HepG2 (cell line): ENCODE data around the gene TPX2. TPM values are rescaled to one million over a fixed set of nuclear protein-coding genes. Genes with fewer than 3 reads are reported as not detected.
A peak's percentile ranks its signal among the peaks of the same experiment; 100 is the strongest.

Experiments used
- ATAC-seq: fragments of 200-7000 bp; cut with Tn5 transposase; 3 replicates; pipeline ENCODE4 v1.9.1; 2020; ENCODE audit warnings: mild to moderate bottlenecking, moderate library complexity
- BruUV-seq: library from RNA; stranded (reverse); fragments of 400-500 nt; replicated peaks from 2 replicates; lab custom pipeline; 2021; lab: Mats Ljungman, UMichigan
- CTCF ChIA-PET: fragments of 300-600 bp; formaldehyde crosslinking; extraction: SDS; loops from one replicate; lab custom pipeline; 2021; ENCODE audit warnings: low total read pairs, inconsistent platforms, low intra/inter-chr PET ratio; lab: Yijun Ruan, JAX
- POLR2A ChIA-PET: fragments of 350-600 bp; sonication (Branson Sonifier 250); formaldehyde crosslinking; loops from one replicate; lab custom pipeline; 2020; ENCODE audit warnings: antibody characterized with exemption, inconsistent platforms; lab: Yijun Ruan, JAX
- DNase-seq: peaks from one replicate; pipeline ENCODE4 v3.0.0-alpha.2; 2015; ENCODE audit warnings: low spot score
- FAIRE-seq: peaks from 3 replicates; lab custom pipeline; 2011; peaks lifted over from hg19 to GRCh38; lab: Jason Lieb, UNC
- H2AFZ ChIP-seq: one replicate; pipeline ENCODE4 v1.6.1; 2011; ENCODE audit warnings: low read length, inconsistent platforms
- H3K27ac ChIP-seq: fragments of 300-600 bp; 3 replicates; pipeline ENCODE4 v1.8.0; 2011; ENCODE audit warnings: mixed run types, mild to moderate bottlenecking, mixed read lengths, low read length, inconsistent platforms; ENCODE audit not compliant: insufficient read depth; ENCODE audit errors: extremely low read length
- H3K27me3 ChIP-seq, 2 experiments: fragments of 200-600 bp in 1 of 2; 2 replicates in 1 of 2; 3 replicates in 1 of 2; pipeline versions ENCODE4 v1.6.0 to v1.8.0; 2011; ENCODE audit warnings: low read length in 2 of 2, mild to moderate bottlenecking in 2 of 2, moderate library complexity in 2 of 2, inconsistent platforms in 1 of 2; ENCODE audit not compliant: insufficient read depth in 2 of 2, control insufficient read depth in 1 of 2
- H3K36me3 ChIP-seq, 2 experiments: fragments of 200-600 bp in 1 of 2; replicated peaks in 1 of 2; 2 replicates in 1 of 2; 3 replicates in 1 of 2; pipeline versions ENCODE4 v1.5.1 to v1.8.0; 2011; ENCODE audit warnings: low read length in 2 of 2, inconsistent platforms in 1 of 2; ENCODE audit not compliant: insufficient read depth in 2 of 2, control insufficient read depth in 1 of 2
- H3K4me1 ChIP-seq: 2 replicates; pipeline ENCODE4 v1.5.1; 2012; ENCODE audit warnings: low read length, inconsistent platforms; ENCODE audit not compliant: insufficient read depth
- H3K4me2 ChIP-seq: 2 replicates; pipeline ENCODE4 v1.6.0; 2011; ENCODE audit warnings: low read depth, low read length, inconsistent platforms
- H3K4me3 ChIP-seq, 3 experiments: fragments of 200-600 bp in 1 of 3; sonication (generic), shearing (Covaris generic) in 1 of 3; replicated peaks in 1 of 3; 2 replicates each; pipeline ENCODE4 v1.5.1; 2011 to 2016; ENCODE audit warnings: low read length in 3 of 3, inconsistent platforms in 2 of 3, low read depth in 2 of 3, mild to moderate bottlenecking in 2 of 3, control low read depth in 1 of 3, mixed read lengths in 1 of 3; ENCODE audit not compliant: insufficient read depth in 1 of 3
- H3K79me2 ChIP-seq: one replicate; pipeline ENCODE4 v1.6.1; 2011; ENCODE audit warnings: low read length, inconsistent platforms; ENCODE audit not compliant: insufficient read depth
- H3K9ac ChIP-seq: 2 replicates; pipeline ENCODE4 v1.6.0; 2011; ENCODE audit warnings: mild to moderate bottlenecking, low read depth, low read length, inconsistent platforms; ENCODE audit not compliant: insufficient read depth
- H3K9me3 ChIP-seq: 2 replicates; pipeline ENCODE4 v1.5.1; 2012; ENCODE audit warnings: mild to moderate bottlenecking, low read length
- H4K20me1 ChIP-seq: 2 replicates; pipeline ENCODE4 v1.6.0; 2011; ENCODE audit warnings: inconsistent platforms, mild to moderate bottlenecking, low read length, moderate library complexity; ENCODE audit not compliant: insufficient read depth
- GABPB1 ChIP-seq: IDR thresholded peaks from 2 replicates; pipeline ENCODE4 v1.6.1; 2016; ENCODE audit warnings: mild to moderate bottlenecking, missing genetic modification reagents, moderate library complexity, missing compliant biosample characterization
- JARID2 ChIP-seq: sonication (generic); formaldehyde crosslinking; IDR thresholded peaks from 2 replicates; pipeline ENCODE4 v1.8.1; 2023; ENCODE audit warnings: missing genetic modification reagents, inconsistent platforms; ENCODE audit not compliant: insufficient replicate concordance
- KDM1A ChIP-seq: IDR thresholded peaks from 2 replicates; pipeline ENCODE4 v1.6.1; 2016; ENCODE audit warnings: missing compliant biosample characterization
- MYNN ChIP-seq: sonication (generic); formaldehyde crosslinking; IDR thresholded peaks from 2 replicates; pipeline ENCODE4 v1.4.0; 2020; ENCODE audit warnings: mild to moderate bottlenecking, low read depth, missing genetic modification reagents
- NAIF1 ChIP-seq: sonication (generic); formaldehyde crosslinking; IDR thresholded peaks from 2 replicates; pipeline ENCODE4 v1.5.0; 2020; ENCODE audit warnings: mild to moderate bottlenecking, missing genetic modification reagents, borderline replicate concordance
- ZMYM3 ChIP-seq: sonication (generic); formaldehyde crosslinking; IDR thresholded peaks from 2 replicates; pipeline ENCODE4 v1.5.1; 2020; ENCODE audit warnings: mild to moderate bottlenecking, missing genetic modification reagents
- ZNF451 ChIP-seq: sonication (generic); formaldehyde crosslinking; IDR thresholded peaks from 2 replicates; pipeline ENCODE4 v1.5.0; 2020; ENCODE audit warnings: mild to moderate bottlenecking, missing genetic modification reagents
- ZNF589 ChIP-seq: sonication (generic); formaldehyde crosslinking; conservative IDR thresholded peaks from 2 replicates; pipeline ENCODE4 v1.8.0; 2022; ENCODE audit warnings: mild to moderate bottlenecking, moderate library complexity, missing genetic modification reagents
- ZNF629 ChIP-seq: sonication (generic); formaldehyde crosslinking; conservative IDR thresholded peaks from 2 replicates; pipeline ENCODE4 v1.5.0; 2020; ENCODE audit warnings: missing genetic modification reagents
- ZNF720 ChIP-seq: sonication (generic); formaldehyde crosslinking; IDR thresholded peaks from 2 replicates; pipeline ENCODE4 v1.4.0; 2020; ENCODE audit warnings: missing genetic modification reagents
- ZNF790 ChIP-seq: sonication (generic); formaldehyde crosslinking; IDR thresholded peaks from 2 replicates; pipeline ENCODE4 v1.8.0; 2022; ENCODE audit warnings: missing genetic modification reagents, mild to moderate bottlenecking, borderline replicate concordance
- WGBS: methylation state at CpG from one replicate; pipeline ENCODE4 v1.1.6; 2017; ENCODE audit warnings: low lambda C conversion rate; 5-methylcytosine and 5-hydroxymethylcytosine counted together
- in situ Hi-C: cut with HindIII; loops from 2 replicates; pipeline ENCODE4 v1.10.0; 2017; ENCODE audit warnings: low pct_unique_long_range_greater_than_20kb; ENCODE audit not compliant: extremely low pct_ligation_motif_present
- intact Hi-C: fragments of 100-400 bp; cut with micrococcal nuclease; formaldehyde crosslinking; loops from one replicate; pipeline ENCODE4 v1.10.0; 2022; ENCODE audit not compliant: unreplicated experiment
- polyA plus RNA-seq, 8 experiments: library from polyadenylated mRNA; depleted of rRNA in 3 of 8; stranded (reverse) in 7 of 8; unstranded in 1 of 8; fragments of >200 nt; fragmentation: Illumina TruSeq in 4 of 8; extraction: Trizol in 4 of 8; gene quantifications; 2 replicates each; pipeline versions ENCODE4 v1.2.1 to v1.2.3, GENCODE V29; 2011 to 2016; ENCODE audit warnings: low read depth in 4 of 8, missing spikeins in 1 of 8, mixed read lengths in 1 of 8; ENCODE audit not compliant: insufficient read depth in 1 of 8
- total RNA-seq, 5 experiments: library from RNA; depleted of rRNA; stranded (reverse); fragments of >200 nt; fragmentation: Illumina TruSeq; extraction: Trizol; gene quantifications; 2 replicates each; pipeline ENCODE4 v1.2.3, GENCODE V29; 2016; ENCODE audit warnings: low read depth in 1 of 5
- TF ChIP-seq, protein P1 (sequence below): sonication (generic); formaldehyde crosslinking; IDR thresholded peaks from 2 replicates; pipeline ENCODE4 v1.8.1; 2023; ENCODE audit warnings: missing genetic modification reagents, inconsistent platforms, borderline replicate concordance
- TF ChIP-seq, protein P2 (sequence below): IDR thresholded peaks from 2 replicates; pipeline ENCODE4 v1.6.1; 2016; ENCODE audit warnings: missing compliant biosample characterization, missing genetic modification reagents, borderline replicate concordance

The TPX2 gene
- total and polyA plus RNA-seq, 2 of the 13 experiments (the other 11 are each of a cell fraction or from before 2014, with no cell fraction given): 34.3 to 124 TPM

DNA sequence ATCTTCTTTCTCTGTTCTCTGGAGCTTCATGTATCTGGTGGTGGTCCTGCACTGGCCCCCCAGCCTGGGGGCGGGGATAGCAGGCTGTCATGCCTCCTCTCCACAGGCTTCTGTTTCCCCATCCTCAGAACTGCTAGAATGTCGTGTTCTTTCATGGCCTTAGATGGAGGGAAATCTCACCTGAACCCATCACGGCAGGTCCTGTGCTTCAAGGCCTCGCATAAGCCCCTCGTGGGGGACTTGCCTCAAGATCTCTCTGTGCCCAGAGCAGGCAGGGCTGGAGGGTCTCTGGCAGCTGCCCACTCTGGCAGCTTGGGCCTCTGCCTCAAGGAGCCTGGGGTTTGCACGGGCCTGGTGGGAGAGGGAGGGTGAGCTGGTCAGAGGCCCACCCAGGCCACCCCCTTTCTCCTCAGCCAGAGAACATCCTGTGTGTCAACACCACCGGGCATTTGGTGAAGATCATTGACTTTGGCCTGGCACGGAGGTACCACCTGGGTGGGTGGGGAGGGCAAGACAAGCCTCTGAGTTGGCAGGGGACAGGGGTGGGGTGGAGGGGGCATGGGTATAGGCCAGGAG is 91.4 kb downstream of the TPX2 start:
- WGBS: 23% methylated on average over 7 of the region's 8 CpGs
- no peak overlapping the region for H2AFZ ChIP-seq

DNA sequence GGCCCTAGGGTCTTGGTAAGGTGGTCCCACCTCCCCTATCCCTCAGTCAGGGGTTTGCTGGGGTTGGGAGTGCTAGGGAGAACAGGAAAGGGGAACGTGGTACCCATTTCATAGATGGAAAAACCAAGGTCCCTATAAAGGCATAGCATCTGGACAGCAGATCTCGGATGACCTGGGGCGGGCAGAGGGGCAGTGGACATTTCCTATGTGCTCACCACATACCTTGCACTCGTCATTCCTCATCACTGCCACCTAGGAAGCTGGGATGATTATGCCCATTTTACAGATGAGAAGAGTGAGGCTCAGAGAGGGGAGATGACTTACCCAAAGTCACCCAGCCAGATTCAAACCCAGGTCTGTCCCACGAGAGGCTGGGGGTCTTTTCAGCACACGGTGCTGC is 92.1 kb downstream of the TPX2 start:
- 20% methylated on average over 6 of the region's 6 CpGs for WGBS
- no peaks in the 10 kb centered on the region for H4K20me1 ChIP-seq
- H3K27ac ChIP-seq: no peak overlapping the region
- no peak for ATAC-seq
- no TSS peak for BruUV-seq
- no peak overlapping the region for H3K4me2 ChIP-seq
- ChIA-PET CTCF (no interaction called here), POLR2A (no interaction called here)
- no peak for DNase-seq
- no peak overlapping the region for H3K4me3 ChIP-seq
- H3K27me3 ChIP-seq: peaks cover 6 to 17% of the 10 kb centered on the region in 2 experiments
- FAIRE-seq: peak; percentile 36
- no peaks in the 10 kb centered on the region for H3K36me3 ChIP-seq
- H3K9ac ChIP-seq: no peak overlapping the region
- no peaks in the 10 kb centered on the region for H3K79me2 ChIP-seq
- H3K9me3 ChIP-seq: no peaks in the 10 kb centered on the region
- intact Hi-C loops (no loop called here), in situ Hi-C loops (no loop called here)
- H3K4me1 ChIP-seq: peaks cover 26% of the 10 kb centered on the region
- TF ChIP-seq ZMYM3 (0 out of 2 replicates have a peak, but pooled peaks have one; percentile 14), MYNN (CRISPR knock-in tag) (no peak), ZNF629 (CRISPR knock-in tag) (peak; percentile 89), KDM1A (no peak)
- TF ChIP-seq, protein P1, sequence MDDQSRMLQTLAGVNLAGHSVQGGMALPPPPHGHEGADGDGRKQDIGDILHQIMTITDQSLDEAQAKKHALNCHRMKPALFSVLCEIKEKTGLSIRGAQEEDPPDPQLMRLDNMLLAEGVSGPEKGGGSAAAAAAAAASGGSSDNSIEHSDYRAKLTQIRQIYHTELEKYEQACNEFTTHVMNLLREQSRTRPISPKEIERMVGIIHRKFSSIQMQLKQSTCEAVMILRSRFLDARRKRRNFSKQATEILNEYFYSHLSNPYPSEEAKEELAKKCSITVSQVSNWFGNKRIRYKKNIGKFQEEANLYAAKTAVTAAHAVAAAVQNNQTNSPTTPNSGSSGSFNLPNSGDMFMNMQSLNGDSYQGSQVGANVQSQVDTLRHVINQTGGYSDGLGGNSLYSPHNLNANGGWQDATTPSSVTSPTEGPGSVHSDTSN (CRISPR knock-in tag): no peak
- TF ChIP-seq, protein P2, sequence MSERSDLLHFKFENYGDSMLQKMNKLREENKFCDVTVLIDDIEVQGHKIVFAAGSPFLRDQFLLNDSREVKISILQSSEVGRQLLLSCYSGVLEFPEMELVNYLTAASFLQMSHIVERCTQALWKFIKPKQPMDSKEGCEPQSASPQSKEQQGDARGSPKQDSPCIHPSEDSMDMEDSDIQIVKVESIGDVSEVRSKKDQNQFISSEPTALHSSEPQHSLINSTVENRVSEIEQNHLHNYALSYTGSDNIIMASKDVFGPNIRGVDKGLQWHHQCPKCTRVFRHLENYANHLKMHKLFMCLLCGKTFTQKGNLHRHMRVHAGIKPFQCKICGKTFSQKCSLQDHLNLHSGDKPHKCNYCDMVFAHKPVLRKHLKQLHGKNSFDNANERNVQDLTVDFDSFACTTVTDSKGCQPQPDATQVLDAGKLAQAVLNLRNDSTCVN (CRISPR knock-in tag): no peak
- H2AFZ ChIP-seq: no peak overlapping the region

More for the DNA sequence above, 91.4 kb downstream of the TPX2 start:
- FAIRE-seq (no peak), DNase-seq (no peak), ATAC-seq (no peak)
- in situ Hi-C loops: no loop called here
- no peak for TF ChIP-seq ZNF451 (CRISPR knock-in tag)
- no peak for TF ChIP-seq JARID2 (CRISPR knock-in tag)
- no peak for TF ChIP-seq GABPB1 (CRISPR knock-in tag)
- TF ChIP-seq NAIF1 (CRISPR knock-in tag): no peak
- no peak for TF ChIP-seq ZNF720
- TF ChIP-seq ZNF589: no peak
- no peak for TF ChIP-seq ZNF790 (CRISPR knock-in tag)
- no peaks in the 10 kb centered on the region for H3K36me3 ChIP-seq
- H3K27ac ChIP-seq: no peak overlapping the region
- H3K27me3 ChIP-seq: peaks cover 7 to 24% of the 10 kb centered on the region in 2 experiments
- H3K4me1 ChIP-seq: peaks cover 19% of the 10 kb centered on the region
- no peak overlapping the region for H3K4me2 ChIP-seq
- BruUV-seq: no TSS peak
- ChIA-PET CTCF (no interaction called here), POLR2A (no interaction called here)
- no peak overlapping the region for H3K4me3 ChIP-seq
- intact Hi-C loops: no loop called here
- no peaks in the 10 kb centered on the region for H3K79me2 ChIP-seq
- no peaks in the 10 kb centered on the region for H3K9me3 ChIP-seq
- H3K9ac ChIP-seq: no peak overlapping the region
- H4K20me1 ChIP-seq: no peaks in the 10 kb centered on the region
